HepG2 (cell line): ENCODE data around the gene SELENOI.

Experiments used
- ESRRA ChIP-seq: sonication (generic); formaldehyde crosslinking; IDR thresholded peaks from 2 replicates; pipeline ENCODE4 v1.5.1; 2020; ENCODE audit warnings: mild to moderate bottlenecking, low read depth, missing genetic modification reagents
- KAT8 ChIP-seq: IDR thresholded peaks from 2 replicates; pipeline ENCODE4 v1.6.1; 2016; ENCODE audit warnings: missing genetic modification reagents, missing compliant biosample characterization
- ZNF589 ChIP-seq: sonication (generic); formaldehyde crosslinking; conservative IDR thresholded peaks from 2 replicates; pipeline ENCODE4 v1.8.0; 2022; ENCODE audit warnings: mild to moderate bottlenecking, moderate library complexity, missing genetic modification reagents
- TF ChIP-seq, protein P1 (sequence below): sonication (generic); formaldehyde crosslinking; IDR thresholded peaks from 2 replicates; pipeline ENCODE4 v1.5.0; 2020; ENCODE audit warnings: mild to moderate bottlenecking, missing genetic modification reagents, moderate library complexity

DNA sequence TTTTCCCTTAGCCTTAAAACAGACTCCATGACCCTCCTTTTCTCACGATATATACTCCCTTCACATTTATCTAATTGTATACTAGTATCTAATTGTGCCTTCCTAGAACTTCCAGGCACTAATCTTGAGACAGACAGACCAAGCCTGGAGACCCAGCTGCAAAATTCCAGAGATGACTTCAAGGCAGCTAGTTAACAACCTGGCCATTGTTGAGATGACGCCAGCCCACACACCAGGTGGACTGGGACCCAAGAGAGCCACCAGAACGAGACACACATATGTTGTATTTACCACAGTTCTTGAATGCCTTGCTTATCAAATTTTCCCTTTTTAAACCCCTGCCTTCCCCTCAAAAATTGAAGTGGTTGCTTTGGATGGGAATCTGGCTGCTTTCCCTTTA is 48.9 kb upstream of the SELENOI start:
- TF ChIP-seq ZNF589 (CRISPR knock-in tag) (no peak), ESRRA (CRISPR knock-in tag) (no peak), KAT8 (no peak)
- TF ChIP-seq, protein P1, sequence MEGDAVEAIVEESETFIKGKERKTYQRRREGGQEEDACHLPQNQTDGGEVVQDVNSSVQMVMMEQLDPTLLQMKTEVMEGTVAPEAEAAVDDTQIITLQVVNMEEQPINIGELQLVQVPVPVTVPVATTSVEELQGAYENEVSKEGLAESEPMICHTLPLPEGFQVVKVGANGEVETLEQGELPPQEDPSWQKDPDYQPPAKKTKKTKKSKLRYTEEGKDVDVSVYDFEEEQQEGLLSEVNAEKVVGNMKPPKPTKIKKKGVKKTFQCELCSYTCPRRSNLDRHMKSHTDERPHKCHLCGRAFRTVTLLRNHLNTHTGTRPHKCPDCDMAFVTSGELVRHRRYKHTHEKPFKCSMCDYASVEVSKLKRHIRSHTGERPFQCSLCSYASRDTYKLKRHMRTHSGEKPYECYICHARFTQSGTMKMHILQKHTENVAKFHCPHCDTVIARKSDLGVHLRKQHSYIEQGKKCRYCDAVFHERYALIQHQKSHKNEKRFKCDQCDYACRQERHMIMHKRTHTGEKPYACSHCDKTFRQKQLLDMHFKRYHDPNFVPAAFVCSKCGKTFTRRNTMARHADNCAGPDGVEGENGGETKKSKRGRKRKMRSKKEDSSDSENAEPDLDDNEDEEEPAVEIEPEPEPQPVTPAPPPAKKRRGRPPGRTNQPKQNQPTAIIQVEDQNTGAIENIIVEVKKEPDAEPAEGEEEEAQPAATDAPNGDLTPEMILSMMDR (CRISPR knock-in tag) = no peak
